ENCODE results near the gene SERPINA10.

The SERPINA10 gene

DNA sequence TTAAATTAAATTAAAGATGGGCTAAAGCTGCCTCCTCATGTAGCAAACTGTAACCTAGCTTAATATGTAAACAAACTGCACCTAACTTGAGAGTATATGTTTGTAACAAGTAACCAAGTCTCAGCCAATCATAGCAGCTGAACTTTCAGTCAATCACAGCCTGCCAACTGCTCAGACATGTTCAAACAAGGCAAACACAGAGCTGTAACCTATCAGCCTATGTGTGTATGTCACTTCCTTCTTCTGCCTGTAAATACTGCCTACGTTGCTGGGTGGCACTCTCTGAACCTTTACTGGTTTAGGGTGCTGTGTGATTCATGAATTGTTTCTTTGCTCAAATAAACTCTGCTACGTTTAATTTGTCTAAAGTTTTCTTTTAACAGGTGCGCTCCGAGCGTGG lies 27.2 kb upstream of the SERPINA10 start:
- Histone ChIP-seq H3K4me3 (ENCODE audit: low read depth in 1 of 2, low read length in 1 of 2) (no peak overlapping the region), H3K27me3 (peaks cover 14% of the 10 kb centered on the region), H3K4me1 (ENCODE audit: control insufficient read depth in 1 of 2, insufficient read depth in 1 of 2, low read depth in 1 of 2, low read length in 1 of 2) (no peaks in the 10 kb centered on the region), H3K36me3 (no peaks in the 10 kb centered on the region), H3K27ac (no peak overlapping the region), H3K9me3 (no peaks in the 10 kb centered on the region)
- TF ChIP-seq, protein P1, sequence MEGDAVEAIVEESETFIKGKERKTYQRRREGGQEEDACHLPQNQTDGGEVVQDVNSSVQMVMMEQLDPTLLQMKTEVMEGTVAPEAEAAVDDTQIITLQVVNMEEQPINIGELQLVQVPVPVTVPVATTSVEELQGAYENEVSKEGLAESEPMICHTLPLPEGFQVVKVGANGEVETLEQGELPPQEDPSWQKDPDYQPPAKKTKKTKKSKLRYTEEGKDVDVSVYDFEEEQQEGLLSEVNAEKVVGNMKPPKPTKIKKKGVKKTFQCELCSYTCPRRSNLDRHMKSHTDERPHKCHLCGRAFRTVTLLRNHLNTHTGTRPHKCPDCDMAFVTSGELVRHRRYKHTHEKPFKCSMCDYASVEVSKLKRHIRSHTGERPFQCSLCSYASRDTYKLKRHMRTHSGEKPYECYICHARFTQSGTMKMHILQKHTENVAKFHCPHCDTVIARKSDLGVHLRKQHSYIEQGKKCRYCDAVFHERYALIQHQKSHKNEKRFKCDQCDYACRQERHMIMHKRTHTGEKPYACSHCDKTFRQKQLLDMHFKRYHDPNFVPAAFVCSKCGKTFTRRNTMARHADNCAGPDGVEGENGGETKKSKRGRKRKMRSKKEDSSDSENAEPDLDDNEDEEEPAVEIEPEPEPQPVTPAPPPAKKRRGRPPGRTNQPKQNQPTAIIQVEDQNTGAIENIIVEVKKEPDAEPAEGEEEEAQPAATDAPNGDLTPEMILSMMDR (IDR thresholded peaks at IDR 0.05) = no peak

DNA sequence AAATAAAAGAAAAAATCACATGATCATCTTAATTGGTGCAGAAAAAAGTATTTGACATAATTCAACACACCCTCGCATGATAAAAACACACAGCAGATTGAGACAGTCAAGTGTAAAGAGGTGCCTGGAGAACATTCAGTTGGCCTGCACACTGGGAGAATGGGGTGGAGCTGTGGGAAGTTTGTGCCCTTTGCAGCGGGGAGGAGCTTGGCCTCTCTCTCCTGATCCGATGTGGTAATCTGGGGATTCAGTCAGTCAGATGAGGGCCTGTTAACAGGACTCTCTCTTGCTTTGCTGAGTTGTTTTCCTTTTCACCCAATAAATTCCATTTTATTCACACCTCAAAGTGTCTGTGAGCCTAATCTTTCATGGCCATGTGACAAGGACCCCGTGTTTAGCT lies 24.2 kb upstream of the SERPINA10 start:
- Histone ChIP-seq H3K4me1 (ENCODE audit: control insufficient read depth in 1 of 2, insufficient read depth in 1 of 2, low read depth in 1 of 2, low read length in 1 of 2) (no peaks in the 10 kb centered on the region), H3K4me3 (ENCODE audit: low read depth in 1 of 2, low read length in 1 of 2) (no peak overlapping the region), H3K9me3 (no peaks in the 10 kb centered on the region), H3K36me3 (no peaks in the 10 kb centered on the region), H3K27me3 (peaks cover 6% of the 10 kb centered on the region), H3K27ac (no peak overlapping the region)
- TF ChIP-seq, protein P1 (IDR thresholded peaks at IDR 0.05) = no peak

DNA sequence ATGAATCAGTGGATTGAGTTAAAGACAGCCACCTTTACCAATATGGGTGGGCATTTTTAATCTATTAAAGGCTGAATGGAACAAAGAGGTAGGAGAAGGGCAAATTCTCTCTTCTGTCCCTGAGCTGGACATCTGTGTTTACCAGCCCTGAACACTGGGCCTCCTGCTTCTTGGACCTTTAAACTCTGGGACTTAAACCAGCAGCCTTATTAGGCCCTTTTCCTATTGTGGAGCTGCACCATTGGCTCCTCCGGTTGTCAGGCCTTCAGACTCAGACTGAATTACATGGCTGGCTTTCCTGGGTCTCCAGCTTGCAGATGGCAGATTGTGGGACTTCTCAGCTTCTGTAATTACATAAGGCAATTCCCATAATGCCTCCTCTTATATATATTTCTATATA lies 23.6 kb upstream of the SERPINA10 start:
- Histone ChIP-seq H3K4me1 (ENCODE audit: control insufficient read depth in 1 of 2, insufficient read depth in 1 of 2, low read depth in 1 of 2, low read length in 1 of 2) (no peaks in the 10 kb centered on the region), H3K27me3 (peaks cover 6% of the 10 kb centered on the region), H3K27ac (no peak overlapping the region), H3K9me3 (no peaks in the 10 kb centered on the region), H3K36me3 (no peaks in the 10 kb centered on the region), H3K4me3 (ENCODE audit: low read depth in 1 of 2, low read length in 1 of 2) (no peak overlapping the region)
- TF ChIP-seq, protein P1 (IDR thresholded peaks at IDR 0.05) = no peak

DNA sequence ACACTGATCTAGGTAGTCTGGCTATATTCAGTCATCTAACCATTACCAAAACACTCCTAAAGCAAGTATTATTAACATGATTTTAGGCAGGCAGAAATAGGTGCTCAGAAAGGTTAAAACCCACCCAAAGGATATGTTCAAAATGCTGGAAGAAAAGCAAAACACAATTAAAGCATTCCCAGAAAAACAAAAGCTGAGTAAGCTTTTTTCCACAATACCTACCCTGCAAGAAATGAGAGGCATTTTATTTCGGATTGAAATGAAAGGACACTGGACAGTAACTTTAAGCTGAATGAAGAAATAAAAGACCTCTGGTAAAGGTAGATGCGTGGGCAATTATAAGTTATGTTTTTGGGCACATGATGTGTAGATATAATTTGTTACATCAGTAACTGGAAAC lies 21.8 kb upstream of the SERPINA10 start:
- peaks cover 6% of the 10 kb centered on the region for H3K27me3 ChIP-seq
- no peaks in the 10 kb centered on the region for H3K36me3 ChIP-seq
- H3K4me1 ChIP-seq (ENCODE audit: control insufficient read depth in 1 of 2, insufficient read depth in 1 of 2, low read depth in 1 of 2, low read length in 1 of 2) = no peaks in the 10 kb centered on the region
- no peak overlapping the region for H3K4me3 ChIP-seq (ENCODE audit: low read depth in 1 of 2, low read length in 1 of 2)
- TF ChIP-seq, protein P1 (IDR thresholded peaks at IDR 0.05) = no peak
- no peak overlapping the region for H3K27ac ChIP-seq
- H3K9me3 ChIP-seq = no peaks in the 10 kb centered on the region

DNA sequence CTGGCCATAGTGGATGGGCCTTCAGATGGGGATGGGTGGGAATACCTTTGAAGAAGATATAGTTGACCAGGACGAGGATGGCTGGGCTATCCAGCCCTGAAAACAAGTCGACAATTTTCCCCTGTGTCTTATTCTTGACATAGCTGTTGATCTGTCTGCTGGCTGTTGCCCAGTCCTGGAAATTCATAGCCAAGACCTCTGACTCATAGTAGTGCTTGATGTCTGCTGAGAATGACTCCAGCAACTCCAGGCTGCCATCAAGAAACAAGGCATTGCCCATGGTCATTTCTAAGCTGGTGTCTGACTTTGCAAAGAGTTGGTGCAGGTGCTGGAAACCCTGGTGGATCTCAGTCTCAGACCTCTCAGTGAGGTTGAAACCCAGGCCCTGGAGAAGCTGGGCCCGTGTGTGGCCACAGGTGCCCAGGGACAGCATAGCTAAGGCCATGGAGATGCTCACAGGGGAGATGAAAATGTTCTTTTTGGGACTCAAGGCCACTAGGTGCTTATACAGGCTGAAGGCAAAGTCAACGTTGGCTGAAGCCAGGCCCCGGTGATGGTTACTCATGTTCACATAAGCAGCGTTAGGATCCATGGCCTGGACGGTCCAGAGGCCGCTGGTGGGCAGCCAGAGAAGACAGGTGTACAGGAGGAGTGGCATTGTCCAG lies 21.1 kb upstream of the SERPINA10 start:
- H3K27me3 ChIP-seq = peaks cover 6% of the 10 kb centered on the region

More for the DNA sequence above, 21.1 kb upstream of the SERPINA10 start:
- no peaks in the 10 kb centered on the region for H3K36me3 ChIP-seq
- no peaks in the 10 kb centered on the region for H3K9me3 ChIP-seq
- no peaks in the 10 kb centered on the region for H3K4me1 ChIP-seq (ENCODE audit: control insufficient read depth in 1 of 2, insufficient read depth in 1 of 2, low read depth in 1 of 2, low read length in 1 of 2)
- TF ChIP-seq, protein P1 (IDR thresholded peaks at IDR 0.05) = no peak
- H3K4me3 ChIP-seq (ENCODE audit: low read depth in 1 of 2, low read length in 1 of 2) = no peak overlapping the region
- H3K27ac ChIP-seq = no peak overlapping the region
